ENCODE results near the gene TRMT44.

- TF ChIP-seq ZMYM3 (CRISPR knock-in tag; IDR thresholded peaks at IDR 0.05): no peak
- no peak for TF ChIP-seq MYC (CRISPR knock-in tag; IDR thresholded peaks at IDR 0.05; ENCODE audit: borderline replicate concordance)
- TF ChIP-seq ZMAT5 (CRISPR knock-in tag; IDR thresholded peaks at IDR 0.05; ENCODE audit: borderline replicate concordance, low read depth): no peak
- no peak for TF ChIP-seq FLYWCH1 (CRISPR knock-in tag; IDR thresholded peaks at IDR 0.05)
Measured at GRCh38 chr4:8391071-8391470, 49.5 kb upstream of the TRMT44 start.
